WTC11 (cell line): Measurements from ENCODE around the gene PPP3CA. TPM values are rescaled to one million over a fixed set of nuclear protein-coding genes. Genes with fewer than 3 reads are reported as not detected.

Experiments
- ATAC-seq: fragments of 200-7000 bp; cut with Tn5 transposase; 2 replicates; pipeline ENCODE4 v1.10.0; 2021; ENCODE audit warnings: mild to moderate bottlenecking, moderate library complexity
- CTCF ChIA-PET: fragments of 300-600 bp; sonication (Branson Sonifier 250); formaldehyde crosslinking; loops from one replicate; lab custom pipeline; 2021; ENCODE audit warnings: antibody characterized with exemption; lab: Charles Lee
- POLR2A ChIA-PET: fragments of 350-600 bp; sonication (Branson Sonifier 250); formaldehyde crosslinking; loops from one replicate; lab custom pipeline; 2021; ENCODE audit warnings: antibody characterized with exemption; lab: Charles Lee
- DNase-seq: peaks from one replicate; pipeline ENCODE4 v3.0.0; 2021; ENCODE audit warnings: low spot score
- H3K27ac Mint-ChIP-seq: 2 replicates; pipeline ENCODE4 v1.8.0; 2021; ENCODE audit warnings: mixed read lengths
- H3K27me3 Mint-ChIP-seq: 2 replicates; pipeline ENCODE4 v1.8.0; 2021; ENCODE audit warnings: low read depth, mild to moderate bottlenecking, moderate library complexity, mixed read lengths
- H3K36me3 Mint-ChIP-seq: 2 replicates; pipeline ENCODE4 v1.8.0; 2021; ENCODE audit warnings: mixed read lengths
- H3K4me1 Mint-ChIP-seq: 2 replicates; pipeline ENCODE4 v1.8.0; 2022; ENCODE audit warnings: mixed read lengths
- H3K4me3 Mint-ChIP-seq: 2 replicates; pipeline ENCODE4 v1.8.0; 2021; ENCODE audit warnings: mild to moderate bottlenecking, moderate library complexity, mixed read lengths
- H3K9me3 Mint-ChIP-seq: 2 replicates; pipeline ENCODE4 v1.8.0; 2021; ENCODE audit warnings: mixed read lengths
- ATF1 ChIP-seq: sonication (generic); formaldehyde crosslinking; IDR thresholded peaks from 2 replicates; pipeline ENCODE4 v1.8.1; 2023; ENCODE audit warnings: mild to moderate bottlenecking, moderate library complexity, missing genetic modification reagents
- ATF6 ChIP-seq: sonication (generic); formaldehyde crosslinking; IDR thresholded peaks from 2 replicates; pipeline ENCODE4 v1.8.1; 2023; ENCODE audit warnings: mild to moderate bottlenecking, missing genetic modification reagents
- CDX4 ChIP-seq: fragments of 250-450 bp; sonication (Bioruptor Pico); IDR thresholded peaks from 2 replicates; pipeline ENCODE4 v1.9.0; 2021; ENCODE audit warnings: moderate library complexity, mild to moderate bottlenecking, inconsistent platforms, borderline replicate concordance
- CREM ChIP-seq: sonication (generic); formaldehyde crosslinking; IDR thresholded peaks from 2 replicates; pipeline ENCODE4 v1.8.1; 2022; ENCODE audit warnings: mild to moderate bottlenecking, missing genetic modification reagents, moderate library complexity
- CTCF ChIP-seq: fragments of 200-600 bp; IDR thresholded peaks from 2 replicates; pipeline ENCODE4 v1.8.0; 2022; ENCODE audit warnings: antibody characterized with exemption
- ELF4 ChIP-seq: sonication (generic); formaldehyde crosslinking; IDR thresholded peaks from 2 replicates; pipeline ENCODE4 v1.8.1; 2022; ENCODE audit warnings: low read depth, mild to moderate bottlenecking, moderate library complexity, missing genetic modification reagents
- EMX1 ChIP-seq: fragments of 250-450 bp; sonication (Bioruptor Pico); IDR thresholded peaks from 2 replicates; pipeline ENCODE4 v1.8.0; 2021; ENCODE audit warnings: mild to moderate bottlenecking
- ETV6 ChIP-seq: sonication (generic); formaldehyde crosslinking; IDR thresholded peaks from 2 replicates; pipeline ENCODE4 v1.8.1; 2022; ENCODE audit warnings: mild to moderate bottlenecking, missing genetic modification reagents
- FOXP1 ChIP-seq: sonication (generic); formaldehyde crosslinking; IDR thresholded peaks from 2 replicates; pipeline ENCODE4 v1.8.0; 2022; ENCODE audit warnings: missing genetic modification reagents, mild to moderate bottlenecking, moderate library complexity, borderline replicate concordance
- GABPB1 ChIP-seq: sonication (generic); formaldehyde crosslinking; IDR thresholded peaks from 2 replicates; pipeline ENCODE4 v1.8.1; 2023; ENCODE audit warnings: mild to moderate bottlenecking, missing genetic modification reagents
- NR3C1 ChIP-seq: sonication (generic); formaldehyde crosslinking; conservative IDR thresholded peaks from 2 replicates; pipeline ENCODE4 v1.8.1; 2023; ENCODE audit warnings: low read depth, mild to moderate bottlenecking, missing genetic modification reagents
- OVOL2 ChIP-seq: fragments of 250-450 bp; sonication (Bioruptor Pico); IDR thresholded peaks from 2 replicates; pipeline ENCODE4 v1.9.0; 2021; ENCODE audit warnings: mild to moderate bottlenecking, borderline replicate concordance
- SMAD4 ChIP-seq: sonication (generic); formaldehyde crosslinking; IDR thresholded peaks from 2 replicates; pipeline ENCODE4 v1.8.0; 2022; ENCODE audit warnings: mild to moderate bottlenecking, missing genetic modification reagents
- STAT6 ChIP-seq: sonication (generic); formaldehyde crosslinking; conservative IDR thresholded peaks from 2 replicates; pipeline ENCODE4 v1.8.1; 2023; ENCODE audit warnings: mild to moderate bottlenecking, low read depth, missing genetic modification reagents, moderate library complexity
- TEAD1 ChIP-seq: sonication (generic); formaldehyde crosslinking; IDR thresholded peaks from 2 replicates; pipeline ENCODE4 v1.8.0; 2022; ENCODE audit warnings: mild to moderate bottlenecking, missing genetic modification reagents
- ZBTB21 ChIP-seq: sonication (generic); formaldehyde crosslinking; IDR thresholded peaks from 2 replicates; pipeline ENCODE4 v1.8.1; 2023; ENCODE audit warnings: mild to moderate bottlenecking, missing genetic modification reagents, borderline replicate concordance
- ZNF219 ChIP-seq: sonication (generic); formaldehyde crosslinking; IDR thresholded peaks from 2 replicates; pipeline ENCODE4 v1.8.0; 2023; ENCODE audit warnings: missing genetic modification reagents, mild to moderate bottlenecking, borderline replicate concordance
- ZNF396 ChIP-seq: fragments of 250-450 bp; sonication (Bioruptor Pico); IDR thresholded peaks from 2 replicates; pipeline ENCODE4 v1.8.0; 2021; ENCODE audit warnings: mild to moderate bottlenecking, moderate library complexity, borderline replicate concordance
- total RNA-seq: library from RNA; stranded (reverse); gene quantifications from 3 replicates; pipeline ENCODE4 v1.2.3, GENCODE V29; 2021

PPP3CA gene
- total RNA-seq, 1 experiment from 2014 or later, result 41.6 TPM

GRCh38 chr4:101042847-101043246 is 304.5 kb downstream of the PPP3CA start (continued):
- TF ChIP-seq ZBTB21 (CRISPR knock-in tag) (no peak), CTCF (no peak), GABPB1 (CRISPR knock-in tag) (no peak), ATF6 (CRISPR knock-in tag) (no peak)

GRCh38 chr4:101040776-101041175 is 306.6 kb downstream of the PPP3CA start:
- no peak for TF ChIP-seq ETV6 (CRISPR knock-in tag)
- Mint-ChIP-seq H3K36me3 (peaks cover 9% of the 10 kb centered on the region), H3K9me3 (peaks cover 4% of the 10 kb centered on the region; the same call in 1 of the 2 replicates), H3K4me3 (no peak overlapping the region), H3K27me3 (peaks cover 17% of the 10 kb centered on the region), H3K4me1 (peaks cover 27% of the 10 kb centered on the region), H3K27ac (no peak overlapping the region)
- CTCF ChIA-PET, result interaction anchor here (0.5 kb wide), 1 partner anchor 330 kb away, joined by 4 read pairs; no protein-coding TSS in a partner anchor
- ATAC-seq (peak; percentile 48; the same call in 1 of the 2 replicates), DNase-seq (no peak)
- POLR2A ChIA-PET, result no interaction called here

GRCh38 chr4:101039367-101039766 is 308.0 kb downstream of the PPP3CA start:
- DNase-seq (no peak), ATAC-seq (no peak)
- H3K27me3 Mint-ChIP-seq, result peaks cover 17% of the 10 kb centered on the region
- ChIA-PET POLR2A (no interaction called here), CTCF (no interaction called here)
- peaks cover 16% of the 10 kb centered on the region for H3K4me1 Mint-ChIP-seq
- TF ChIP-seq CTCF, result no peak
- H3K36me3 Mint-ChIP-seq, result peaks cover 9% of the 10 kb centered on the region
- H3K27ac Mint-ChIP-seq, result no peak overlapping the region
- peaks cover 4% of the 10 kb centered on the region; the same call in 1 of the 2 replicates for H3K9me3 Mint-ChIP-seq
- no peak overlapping the region for H3K4me3 Mint-ChIP-seq

GRCh38 chr4:101037938-101038413 is 309.4 kb downstream of the PPP3CA start:
- H3K4me1 Mint-ChIP-seq, result peaks cover 30% of the 10 kb centered on the region
- no peak overlapping the region for H3K27ac Mint-ChIP-seq
- peaks cover 4% of the 10 kb centered on the region; the same call in 1 of the 2 replicates for H3K9me3 Mint-ChIP-seq
- POLR2A ChIA-PET, result no interaction called here
- DNase-seq (no peak), ATAC-seq (no peak)
- no peak overlapping the region for H3K4me3 Mint-ChIP-seq
- peaks cover 17% of the 10 kb centered on the region for H3K27me3 Mint-ChIP-seq
- CTCF ChIA-PET, result no interaction called here
- peaks cover 9% of the 10 kb centered on the region for H3K36me3 Mint-ChIP-seq
- no peak for TF ChIP-seq FOXP1 (CRISPR knock-in tag)
- TF ChIP-seq NR3C1 (CRISPR knock-in tag), result no peak
- TF ChIP-seq CREM (CRISPR knock-in tag), result no peak
- TF ChIP-seq CDX4, result no peak
- TF ChIP-seq SMAD4 (CRISPR knock-in tag), result no peak
- TF ChIP-seq ZNF396 (CRISPR knock-in tag), result no peak
- no peak for TF ChIP-seq CTCF
- no peak for TF ChIP-seq TEAD1 (CRISPR knock-in tag)
- TF ChIP-seq ZNF219, result no peak
- no peak for TF ChIP-seq EMX1 (CRISPR knock-in tag)
- TF ChIP-seq OVOL2 (CRISPR knock-in tag), result no peak
- no peak for TF ChIP-seq ATF1
- TF ChIP-seq STAT6 (CRISPR knock-in tag), result no peak
- TF ChIP-seq ELF4 (CRISPR knock-in tag), result no peak
